ENCODE data around the gene MAST4. TPM values are rescaled to one million over a fixed set of nuclear protein-coding genes. Genes with fewer than 3 reads are reported as not detected.
A peak's percentile ranks its signal among the peaks of the same experiment; 100 is the strongest.

MAST4 gene
- total and polyA plus RNA-seq, 4 donors = 17.1 to 34.6 (median 21.0) TPM

GRCh38 chr5:66769030-66769733 lies 173.0 kb downstream of the MAST4 start:
- no peak for DNase-seq (ENCODE audit: low read depth in 4 of 6, low spot score in 6 of 6)
- Histone ChIP-seq H3K4me1 (ENCODE audit: control insufficient read depth, insufficient read depth, low read length) (no peaks in the 10 kb centered on the region), H3K27me3 (ENCODE audit: control insufficient read depth, insufficient read depth, low read length) (no peaks in the 10 kb centered on the region), H3K9me3 (ENCODE audit: control insufficient read depth, insufficient read depth, low read length) (no peaks in the 10 kb centered on the region), H3K36me3 (ENCODE audit: control insufficient read depth, insufficient read depth, low read length) (no peaks in the 10 kb centered on the region), H3K4me3 (ENCODE audit: low read depth, low read length) (no peak overlapping the region), H3K27ac (ENCODE audit: low read depth, low read length) (no peak overlapping the region)
- WGBS (ENCODE audit: insufficient coverage) = 95% methylated on average over 4 of the region's 9 CpGs

GRCh38 chr5:66769839-66770617 lies 173.8 kb downstream of the MAST4 start:
- H3K27ac ChIP-seq (ENCODE audit: low read depth, low read length) = no peak overlapping the region
- H3K36me3 ChIP-seq (ENCODE audit: control insufficient read depth, insufficient read depth, low read length) = no peaks in the 10 kb centered on the region
- no peaks in the 10 kb centered on the region for H3K4me1 ChIP-seq (ENCODE audit: control insufficient read depth, insufficient read depth, low read length)
- H3K27me3 ChIP-seq (ENCODE audit: control insufficient read depth, insufficient read depth, low read length) = no peaks in the 10 kb centered on the region
- peak in 3 of 6 donors; percentile 6 to 78 (median 54) for DNase-seq (ENCODE audit: low read depth in 4 of 6, low spot score in 6 of 6)
- WGBS (ENCODE audit: insufficient coverage) = 27% methylated on average over 4 of the region's 8 CpGs
- no peak overlapping the region for H3K4me3 ChIP-seq (ENCODE audit: low read depth, low read length)
- H3K9me3 ChIP-seq (ENCODE audit: control insufficient read depth, insufficient read depth, low read length) = no peaks in the 10 kb centered on the region

- H3K9me3 ChIP-seq (ENCODE audit: control insufficient read depth, insufficient read depth, low read length) = no peaks in the 10 kb centered on the region
- H3K27ac ChIP-seq (ENCODE audit: low read depth, low read length) = no peak overlapping the region
- no peak for DNase-seq (ENCODE audit: low read depth in 4 of 6, low spot score in 6 of 6)
- H3K36me3 ChIP-seq (ENCODE audit: control insufficient read depth, insufficient read depth, low read length) = no peaks in the 10 kb centered on the region
- no peaks in the 10 kb centered on the region for H3K27me3 ChIP-seq (ENCODE audit: control insufficient read depth, insufficient read depth, low read length)
- H3K4me3 ChIP-seq (ENCODE audit: low read depth, low read length) = no peak overlapping the region
- H3K4me1 ChIP-seq (ENCODE audit: control insufficient read depth, insufficient read depth, low read length) = no peaks in the 10 kb centered on the region
- no CpG with 5 or more reads among the region's 3 CpGs for WGBS (ENCODE audit: insufficient coverage)
Observed at GRCh38 chr5:66777868-66778267, 181.7 kb downstream of the MAST4 start.

GRCh38 chr5:66779528-66779927 lies 183.3 kb downstream of the MAST4 start:
- Histone ChIP-seq H3K9me3 (ENCODE audit: control insufficient read depth, insufficient read depth, low read length) (no peaks in the 10 kb centered on the region), H3K4me1 (ENCODE audit: control insufficient read depth, insufficient read depth, low read length) (no peaks in the 10 kb centered on the region), H3K4me3 (ENCODE audit: low read depth, low read length) (no peak overlapping the region), H3K36me3 (ENCODE audit: control insufficient read depth, insufficient read depth, low read length) (no peaks in the 10 kb centered on the region), H3K27ac (ENCODE audit: low read depth, low read length) (no peak overlapping the region), H3K27me3 (ENCODE audit: control insufficient read depth, insufficient read depth, low read length) (no peaks in the 10 kb centered on the region)
- 46% methylated on average over 2 of the region's 4 CpGs for WGBS (ENCODE audit: insufficient coverage)
- DNase-seq (ENCODE audit: low read depth in 4 of 6, low spot score in 6 of 6) = peak in 1 of 6 donors; percentile 21

- Histone ChIP-seq H3K9me3 (ENCODE audit: control insufficient read depth, insufficient read depth, low read length) (no peaks in the 10 kb centered on the region), H3K27me3 (ENCODE audit: control insufficient read depth, insufficient read depth, low read length) (no peaks in the 10 kb centered on the region), H3K27ac (ENCODE audit: low read depth, low read length) (no peak overlapping the region), H3K4me1 (ENCODE audit: control insufficient read depth, insufficient read depth, low read length) (no peaks in the 10 kb centered on the region), H3K36me3 (ENCODE audit: control insufficient read depth, insufficient read depth, low read length) (no peaks in the 10 kb centered on the region), H3K4me3 (ENCODE audit: low read depth, low read length) (no peak overlapping the region)
- 87% methylated on average over 4 of the region's 17 CpGs for WGBS (ENCODE audit: insufficient coverage)
- DNase-seq (ENCODE audit: low read depth in 4 of 6, low spot score in 6 of 6) = no peak
Observed at GRCh38 chr5:66788556-66788955, 192.4 kb downstream of the MAST4 start.

GRCh38 chr5:66789434-66789833 lies 193.2 kb downstream of the MAST4 start:
- Histone ChIP-seq H3K9me3 (ENCODE audit: control insufficient read depth, insufficient read depth, low read length) (no peaks in the 10 kb centered on the region), H3K27me3 (ENCODE audit: control insufficient read depth, insufficient read depth, low read length) (no peaks in the 10 kb centered on the region), H3K4me3 (ENCODE audit: low read depth, low read length) (no peak overlapping the region), H3K27ac (ENCODE audit: low read depth, low read length) (no peak overlapping the region), H3K36me3 (ENCODE audit: control insufficient read depth, insufficient read depth, low read length) (no peaks in the 10 kb centered on the region), H3K4me1 (ENCODE audit: control insufficient read depth, insufficient read depth, low read length) (no peaks in the 10 kb centered on the region)
- no peak for DNase-seq (ENCODE audit: low read depth in 4 of 6, low spot score in 6 of 6)
- WGBS (ENCODE audit: insufficient coverage) = 100% methylated on average over 1 of the region's 3 CpGs

GRCh38 chr5:66793049-66793448 lies 196.9 kb downstream of the MAST4 start:
- Histone ChIP-seq H3K36me3 (ENCODE audit: control insufficient read depth, insufficient read depth, low read length) (no peaks in the 10 kb centered on the region), H3K27me3 (ENCODE audit: control insufficient read depth, insufficient read depth, low read length) (no peaks in the 10 kb centered on the region), H3K9me3 (ENCODE audit: control insufficient read depth, insufficient read depth, low read length) (no peaks in the 10 kb centered on the region), H3K4me1 (ENCODE audit: control insufficient read depth, insufficient read depth, low read length) (no peaks in the 10 kb centered on the region), H3K4me3 (ENCODE audit: low read depth, low read length) (no peak overlapping the region), H3K27ac (ENCODE audit: low read depth, low read length) (no peak overlapping the region)
- peak in 1 of 6 donors; percentile 26 for DNase-seq (ENCODE audit: low read depth in 4 of 6, low spot score in 6 of 6)
- no CpG with 5 or more reads among the region's 2 CpGs for WGBS (ENCODE audit: insufficient coverage)

- no peaks in the 10 kb centered on the region for H3K36me3 ChIP-seq (ENCODE audit: control insufficient read depth, insufficient read depth, low read length)
- H3K4me1 ChIP-seq (ENCODE audit: control insufficient read depth, insufficient read depth, low read length) = no peaks in the 10 kb centered on the region
- no CpG with 5 or more reads among the region's 1 CpG for WGBS (ENCODE audit: insufficient coverage)
- peak in 1 of 6 donors; percentile 69 for DNase-seq (ENCODE audit: low read depth in 4 of 6, low spot score in 6 of 6)
- no peak overlapping the region for H3K27ac ChIP-seq (ENCODE audit: low read depth, low read length)
- H3K27me3 ChIP-seq (ENCODE audit: control insufficient read depth, insufficient read depth, low read length) = no peaks in the 10 kb centered on the region
- no peaks in the 10 kb centered on the region for H3K9me3 ChIP-seq (ENCODE audit: control insufficient read depth, insufficient read depth, low read length)
- no peak overlapping the region for H3K4me3 ChIP-seq (ENCODE audit: low read depth, low read length)
Observed at GRCh38 chr5:66795682-66796081, 199.5 kb downstream of the MAST4 start.

GRCh38 chr5:66796305-66797292 lies 200.4 kb downstream of the MAST4 start:
- no peaks in the 10 kb centered on the region for H3K9me3 ChIP-seq (ENCODE audit: control insufficient read depth, insufficient read depth, low read length)
- WGBS (ENCODE audit: insufficient coverage) = 64% methylated on average over 2 of the region's 9 CpGs

More at GRCh38 chr5:66796305-66797292, 200.4 kb downstream of the MAST4 start:
- DNase-seq (ENCODE audit: low read depth in 4 of 6, low spot score in 6 of 6) = no peak
- Histone ChIP-seq H3K4me3 (ENCODE audit: low read depth, low read length) (no peak overlapping the region), H3K36me3 (ENCODE audit: control insufficient read depth, insufficient read depth, low read length) (no peaks in the 10 kb centered on the region), H3K27me3 (ENCODE audit: control insufficient read depth, insufficient read depth, low read length) (no peaks in the 10 kb centered on the region), H3K27ac (ENCODE audit: low read depth, low read length) (no peak overlapping the region), H3K4me1 (ENCODE audit: control insufficient read depth, insufficient read depth, low read length) (no peaks in the 10 kb centered on the region)
